Activated CD4-positive, CD25-positive, alpha-beta regulatory T cell (primary cell): Measurements from ENCODE around the gene ACCS.

Experiments used
- DNase-seq, 4 experiments: peaks; one replicate each; lab custom pipeline; 2025; lab: John Stamatoyannopoulos, UW

Gene ACCS

DNA sequence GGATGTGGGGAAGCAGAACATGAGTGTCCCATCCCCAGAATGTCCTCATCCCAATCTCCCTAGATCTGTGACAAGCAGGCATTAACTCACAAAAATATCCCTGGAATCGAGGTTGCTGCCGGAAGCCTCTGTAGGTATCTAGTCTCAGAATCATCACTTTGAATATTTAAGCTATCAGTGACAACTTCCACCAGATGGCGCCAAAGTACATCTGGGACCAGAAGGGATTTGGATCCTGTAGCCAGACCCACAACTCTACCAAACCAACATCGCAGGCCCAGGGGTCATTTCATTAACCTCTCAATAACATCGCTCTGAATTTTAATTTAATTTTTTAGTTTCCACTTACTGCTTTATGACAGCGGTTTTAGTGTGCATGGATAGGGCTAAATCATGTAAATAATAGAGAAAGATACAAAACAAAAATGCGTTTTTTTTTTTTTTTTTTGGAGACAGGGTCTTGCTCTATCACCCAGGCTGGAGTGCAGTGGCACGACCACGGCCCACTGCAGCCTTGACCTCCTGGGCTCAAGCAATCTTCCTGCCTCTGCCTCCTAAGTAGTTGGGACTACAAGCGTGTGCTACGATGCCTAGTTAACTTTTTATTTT is 28.3 kb downstream of the ACCS start:
- DNase-seq: peak; percentile 42 to 69 (median 60)

GRCh38 chr11:44095506-44096359 is 29.7 kb downstream of the ACCS start, which contains the start of gene EXT2:
TSS of gene EXT2 (plus strand) at chr11:44095678. CDS start at chr11:44107713, 12,035 bp downstream.
- peak; percentile 65 to 74 (median 73) for DNase-seq

- no peak for DNase-seq
These were observed 30.5 kb downstream of the ACCS start for GRCh38 chr11:44096360-44097185.

- DNase-seq: no peak
These were observed 31.8 kb downstream of the ACCS start for GRCh38 chr11:44097821-44098220.

DNA sequence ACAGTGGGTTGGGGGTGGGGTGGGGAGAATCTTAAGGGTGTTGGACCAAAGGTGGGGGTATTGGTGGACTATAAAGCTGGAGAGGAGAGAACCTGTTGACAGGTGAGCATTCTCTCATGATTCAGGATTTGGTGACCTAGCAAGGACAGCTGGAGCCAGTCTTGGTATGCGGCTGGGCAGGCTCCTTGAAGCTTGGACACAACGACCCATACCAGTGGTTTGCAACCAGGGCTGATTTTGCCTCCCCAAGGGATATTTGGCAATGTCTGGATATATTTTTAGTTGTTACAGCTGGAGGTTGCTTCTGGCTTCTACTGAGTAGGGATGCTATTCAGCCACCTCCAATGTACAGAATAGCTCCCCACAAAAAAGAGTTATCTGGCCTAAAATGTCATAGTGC is 35.0 kb downstream of the ACCS start:
- no peak for DNase-seq

GRCh38 chr11:44104481-44105294 is 38.6 kb downstream of the ACCS start:
- no peak for DNase-seq

DNA sequence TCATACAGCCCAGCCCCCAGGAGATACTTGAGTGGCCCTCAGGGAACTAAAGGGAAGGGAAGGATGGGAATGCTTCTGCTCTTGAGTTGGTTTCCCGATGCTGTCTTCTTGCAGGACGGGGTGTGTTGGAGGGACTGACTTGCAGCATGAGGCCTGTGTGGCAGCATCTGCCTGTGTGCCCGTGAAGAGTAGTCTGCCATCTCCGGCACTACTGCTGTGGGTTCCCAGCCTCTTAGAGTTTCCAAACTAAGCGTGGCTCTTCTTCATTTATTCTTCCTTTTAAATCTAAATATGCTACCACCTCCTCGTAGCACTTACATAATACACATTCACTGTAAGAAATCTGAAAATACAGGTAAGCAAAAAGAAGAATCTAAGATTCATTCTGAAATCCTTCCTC is 42.2 kb downstream of the ACCS start:
- DNase-seq: no peak

- peak in 3 of 4 experiments; percentile 9 to 27 (median 10) for DNase-seq
These were observed 44.2 kb downstream of the ACCS start for GRCh38 chr11:44110231-44110679.

- no peak for DNase-seq
These were observed 46.2 kb downstream of the ACCS start for GRCh38 chr11:44112091-44112821.

- DNase-seq: no peak
These were observed 46.9 kb downstream of the ACCS start for GRCh38 chr11:44113018-44113417.

- DNase-seq: no peak
These were observed 47.5 kb downstream of the ACCS start for GRCh38 chr11:44113572-44113971.

- DNase-seq: no peak
These were observed 50.3 kb downstream of the ACCS start for GRCh38 chr11:44116234-44116830.

DNA sequence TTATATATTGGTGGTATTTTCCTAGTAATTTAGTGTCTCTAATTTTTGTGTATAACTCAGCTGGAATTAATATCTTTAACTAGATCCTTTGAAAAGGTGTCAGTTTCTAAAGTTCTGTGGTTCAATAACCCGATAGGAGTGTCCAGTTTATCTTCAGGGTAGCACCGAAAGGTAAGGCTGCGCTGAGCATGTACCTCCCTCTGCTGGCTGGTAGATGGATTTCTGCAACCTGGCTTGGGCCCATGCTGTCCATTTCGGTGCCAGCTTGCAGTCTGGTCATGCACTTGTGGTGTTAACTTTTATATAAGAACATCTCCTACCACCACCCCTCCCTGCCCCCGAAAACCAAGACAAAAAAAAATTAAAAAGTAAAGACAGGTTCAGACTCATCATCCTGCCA is 54.1 kb downstream of the ACCS start:
- no peak for DNase-seq

GRCh38 chr11:44125598-44125997 is 59.5 kb downstream of the ACCS start:
- no peak for DNase-seq

- no peak for DNase-seq
These were observed 60.2 kb downstream of the ACCS start for GRCh38 chr11:44126304-44126703.

GRCh38 chr11:44127130-44127529 is 61.1 kb downstream of the ACCS start:
- no peak for DNase-seq

- DNase-seq: no peak
These were observed 62.7 kb downstream of the ACCS start for GRCh38 chr11:44128729-44129128.

DNA sequence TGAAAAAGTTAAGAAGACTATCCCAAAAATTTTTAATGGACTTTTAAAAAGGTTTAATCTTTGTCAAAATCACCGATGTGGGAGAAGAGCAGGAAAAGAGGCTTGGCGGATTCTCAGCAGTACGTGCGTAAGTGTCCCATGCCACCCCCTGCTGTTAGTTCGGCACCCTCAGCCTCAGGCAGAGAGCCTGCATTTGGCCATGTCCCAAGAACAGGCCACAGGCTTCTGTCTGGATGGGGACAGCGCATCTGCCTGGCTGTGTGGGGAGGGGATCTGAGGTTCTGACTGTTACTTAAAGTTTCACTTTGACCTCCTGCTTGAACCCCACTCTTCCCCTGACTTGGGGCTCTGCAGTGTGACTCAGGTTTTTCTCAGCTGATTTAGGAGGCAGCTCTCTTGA is 64.7 kb downstream of the ACCS start:
- no peak for DNase-seq

GRCh38 chr11:44133335-44133946 is 67.4 kb downstream of the ACCS start:
- DNase-seq: no peak
